SK-N-DZ (cell line): Measurements from ENCODE around the gene MRPL44.

Experiments
- DNase-seq: peaks from one replicate; pipeline ENCODE4 v3.0.0-alpha.2; 2015; ENCODE audit warnings: low spot score

The MRPL44 gene

DNA sequence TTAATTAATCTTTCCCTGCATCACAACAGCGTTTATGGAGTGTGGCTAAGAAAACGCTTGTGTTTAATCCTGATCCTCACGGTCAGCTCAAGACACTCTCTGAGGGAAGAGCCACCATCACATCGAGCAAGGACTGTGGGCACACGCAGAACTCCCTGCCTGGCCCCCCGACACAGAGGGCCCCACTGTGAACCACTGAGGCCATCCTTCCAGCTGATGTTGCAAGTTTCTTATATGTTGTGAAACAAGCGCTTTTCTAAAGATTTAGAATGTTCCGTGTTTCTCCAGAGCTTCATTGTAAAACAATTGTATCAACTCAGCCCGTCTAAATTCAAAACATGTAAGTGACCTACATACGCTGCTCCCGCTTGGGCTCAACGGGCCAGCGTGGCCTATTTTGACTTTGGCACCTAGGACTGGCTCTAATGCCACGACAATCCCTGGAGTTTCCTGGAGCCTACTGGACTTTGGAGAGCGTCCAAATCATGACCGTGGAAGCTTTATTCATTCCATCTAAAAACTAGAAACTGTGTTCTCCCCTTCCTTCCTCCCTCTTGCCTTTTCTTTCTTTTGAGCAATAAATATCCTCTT lies 46.9 kb downstream of the MRPL44 start:
- no peak for DNase-seq

DNA sequence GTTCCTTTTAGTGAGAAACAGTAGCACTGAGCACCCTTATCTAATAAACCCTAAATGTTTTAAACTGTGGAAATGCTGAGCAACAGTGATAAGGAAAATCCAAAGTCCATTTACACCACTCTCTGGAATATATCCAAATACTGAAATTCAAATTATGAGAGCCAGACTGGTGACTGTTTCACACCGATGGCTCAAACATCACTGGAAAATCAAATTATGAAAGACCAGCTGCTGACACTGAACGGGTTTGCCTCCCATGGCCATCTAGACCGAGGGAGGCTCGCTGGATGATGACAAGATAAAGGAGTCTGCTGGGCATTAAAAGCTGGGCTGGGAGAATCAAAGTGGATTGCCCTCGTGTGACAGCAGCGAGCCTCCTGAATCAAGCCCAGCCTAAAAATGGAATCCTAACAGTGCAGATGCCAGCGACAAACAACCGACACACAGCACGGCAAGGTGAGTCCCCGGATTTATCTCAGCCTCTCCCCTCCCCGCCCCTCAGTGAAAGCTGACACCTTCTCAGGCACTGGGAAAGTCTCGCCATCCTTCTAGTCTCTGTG lies 51.5 kb downstream of the MRPL44 start:
- peak; percentile 99 for DNase-seq

DNA sequence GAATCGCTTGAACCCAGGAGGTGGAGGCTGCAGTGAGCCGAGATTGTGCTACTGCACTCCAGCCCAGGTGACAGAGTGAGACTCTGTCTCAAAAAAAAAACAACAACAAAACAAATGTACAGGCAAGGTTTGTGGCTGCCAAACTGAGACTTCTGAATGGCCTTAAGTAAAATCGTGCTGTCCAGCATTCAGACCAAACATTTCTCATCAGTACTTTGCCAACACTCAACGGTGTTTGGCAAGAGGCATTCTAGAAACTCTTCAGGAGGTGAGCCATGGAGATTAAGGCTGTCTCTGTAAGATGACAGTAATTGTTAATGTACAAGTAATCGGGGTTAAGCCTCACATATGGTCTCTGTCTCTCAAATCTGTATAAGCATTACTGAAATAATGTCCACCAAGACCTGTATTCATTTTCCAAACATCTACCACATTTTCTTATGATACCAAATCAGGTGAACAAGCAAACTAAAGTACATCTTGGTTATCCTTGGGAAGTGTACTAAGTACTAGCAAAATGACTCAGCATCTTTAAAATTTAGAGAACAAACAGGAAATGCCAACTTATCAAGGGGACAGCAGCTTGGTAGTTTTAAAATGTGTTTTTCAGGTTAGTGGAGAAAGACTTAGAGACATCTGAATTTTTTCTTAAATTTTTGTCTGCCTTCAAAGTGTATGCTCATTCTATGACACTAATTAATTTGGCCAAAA lies 52.5 kb downstream of the MRPL44 start:
- peak; percentile 8 for DNase-seq

- no peak for DNase-seq
Measured at GRCh38 chr2:224011837-224012236, 54.6 kb downstream of the MRPL44 start.

DNA sequence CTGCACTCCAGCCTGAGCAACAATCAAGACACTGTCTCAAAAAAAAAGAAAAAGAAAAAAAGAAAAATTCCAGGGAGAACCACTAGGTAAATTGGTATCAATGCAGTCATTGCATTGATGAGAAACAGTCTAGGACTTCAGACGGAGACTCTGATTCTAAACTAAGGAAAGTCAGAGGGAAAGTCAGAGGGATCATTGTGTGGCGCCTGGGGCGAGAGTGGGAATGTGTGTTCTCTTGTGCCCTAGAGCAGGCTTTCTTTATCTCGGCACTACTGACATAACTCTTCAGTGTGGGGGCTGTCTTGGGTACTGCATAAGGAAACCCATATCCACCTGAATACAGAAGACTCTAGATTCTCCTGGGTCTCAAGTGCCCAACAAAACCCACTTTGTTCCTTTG lies 57.1 kb downstream of the MRPL44 start:
- no peak for DNase-seq

DNA sequence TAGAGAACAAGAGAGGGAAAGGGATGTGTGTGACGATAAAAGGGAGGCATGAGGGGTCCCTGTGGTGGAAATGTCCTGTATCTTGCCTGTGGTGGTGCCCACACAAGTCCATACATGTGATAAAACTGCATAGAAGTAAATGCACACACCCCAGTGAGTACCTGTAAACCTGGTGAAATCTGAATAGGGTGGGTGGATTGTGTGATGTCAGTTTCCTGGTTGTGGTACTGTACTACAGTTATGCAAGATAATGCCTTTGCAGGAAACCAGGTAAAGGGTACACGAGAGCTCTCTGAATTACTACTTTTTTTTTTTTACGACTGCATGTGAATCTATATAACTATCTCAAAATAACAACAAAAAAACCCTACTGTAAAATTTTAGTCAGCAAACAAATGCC lies 59.7 kb downstream of the MRPL44 start:
- no peak for DNase-seq
